ENCODE data around the gene STIM2. TPM values are rescaled to one million over a fixed set of nuclear protein-coding genes. Genes with fewer than 3 reads are reported as not detected.

Gene STIM2
- total and polyA plus RNA-seq, 2 donors (not counting 3 experiments of a cell fraction or from before 2014, with no cell fraction given), result 21.0 to 21.2 TPM

- Histone ChIP-seq H3K36me3 (ENCODE audit: control insufficient read depth in 2 of 2, extremely low read depth in 1 of 2, insufficient read depth in 2 of 2, low read length in 2 of 2) (no peaks in the 10 kb centered on the region), H3K9me3 (replicated peaks; ENCODE audit: control insufficient read depth, insufficient read depth, low read length) (no peaks in the 10 kb centered on the region), H3K27me3 (ENCODE audit: control insufficient read depth in 2 of 2, insufficient read depth in 2 of 2, low read length in 2 of 2) (no peaks in the 10 kb centered on the region), H3K4me2 (ENCODE audit: insufficient read depth, low read length) (no peak overlapping the region), H3K4me3 (replicated peaks in 1 of 3; ENCODE audit: insufficient read depth in 1 of 3, low read depth in 1 of 3, low read length in 3 of 3) (no peak overlapping the region), H3K9me1 (replicated peaks; ENCODE audit: control insufficient read depth, extremely low read depth, insufficient read depth, low read length) (no peaks in the 10 kb centered on the region), H3K27ac (ENCODE audit: insufficient read depth, low read depth, low read length) (no peak overlapping the region), H3K4me1 (ENCODE audit: control insufficient read depth, extremely low read depth, insufficient read depth, low read length) (no peaks in the 10 kb centered on the region), H4K20me1 (replicated peaks; ENCODE audit: control insufficient read depth, extremely low read depth, insufficient read depth, low read length) (no peaks in the 10 kb centered on the region), H2AFZ (ENCODE audit: low read depth, low read length) (no peak overlapping the region), H3K79me2 (ENCODE audit: control insufficient read depth, insufficient read depth, low read length) (no peaks in the 10 kb centered on the region), H3K9ac (replicated peaks; ENCODE audit: extremely low read depth, insufficient read depth, low read length) (no peak overlapping the region)
- CTCF ChIA-PET, result no interaction called here
- intact Hi-C loops (cut with micrococcal nuclease) (no loop called here), dilution Hi-C loops (cut with MboI; ENCODE audit: extremely low pct_ligation_motif_present, low sequenced_read_pairs) (no loop called here)
- no TSS peak for BruUV-seq (replicated peaks)
- POLR2A ChIA-PET, result no interaction called here
- no peak for FAIRE-seq
- peak; percentile 14 for DNase-seq (ENCODE audit: low read depth, low spot score)
- no peak for TF ChIP-seq FOS (IDR thresholded peaks at IDR 0.05; ENCODE audit: borderline replicate concordance, insufficient read depth, low read length)
- no peak for TF ChIP-seq GATA2 (IDR thresholded peaks at IDR 0.05; ENCODE audit: insufficient read depth, insufficient read length, low read depth, low read length)
- no peak for TF ChIP-seq EZH2 (IDR thresholded peaks at IDR 0.05; ENCODE audit: borderline replicate concordance, low read depth, low read length, severe bottlenecking)
- TF ChIP-seq CTCF (IDR thresholded peaks at IDR 0.05; ENCODE audit: extremely low read depth in 1 of 2, insufficient read depth in 1 of 2, low read depth in 1 of 2, low read length in 2 of 2), result no peak
- no peak for TF ChIP-seq POLR2A (IDR thresholded peaks at IDR 0.05; ENCODE audit: low read depth, low read length)
- no peak for TF ChIP-seq JUN (IDR thresholded peaks at IDR 0.05; ENCODE audit: borderline replicate concordance, insufficient read depth, insufficient read length, low read depth)
- TF ChIP-seq MAX (IDR thresholded peaks at IDR 0.05; ENCODE audit: insufficient read depth, insufficient read length), result no peak
- TF ChIP-seq MYC (IDR thresholded peaks at IDR 0.05; ENCODE audit: low read depth, low read length), result no peak
- TF ChIP-seq POLR2AphosphoS5 (IDR thresholded peaks at IDR 0.05; ENCODE audit: insufficient read depth, low read depth, low read length), result no peak
Observed at GRCh38 chr4:26907731-26908599, 47.3 kb downstream of the STIM2 start.

Measured in endothelial cell of umbilical vein (primary cell).